Measurements from ENCODE around the gene ASCC1. TPM values are rescaled to one million over a fixed set of nuclear protein-coding genes. Genes with fewer than 3 reads are reported as not detected.

Gene ASCC1
- total and polyA plus RNA-seq, 2 donors from 2014 or later = 24.0 to 36.1 TPM

DNA sequence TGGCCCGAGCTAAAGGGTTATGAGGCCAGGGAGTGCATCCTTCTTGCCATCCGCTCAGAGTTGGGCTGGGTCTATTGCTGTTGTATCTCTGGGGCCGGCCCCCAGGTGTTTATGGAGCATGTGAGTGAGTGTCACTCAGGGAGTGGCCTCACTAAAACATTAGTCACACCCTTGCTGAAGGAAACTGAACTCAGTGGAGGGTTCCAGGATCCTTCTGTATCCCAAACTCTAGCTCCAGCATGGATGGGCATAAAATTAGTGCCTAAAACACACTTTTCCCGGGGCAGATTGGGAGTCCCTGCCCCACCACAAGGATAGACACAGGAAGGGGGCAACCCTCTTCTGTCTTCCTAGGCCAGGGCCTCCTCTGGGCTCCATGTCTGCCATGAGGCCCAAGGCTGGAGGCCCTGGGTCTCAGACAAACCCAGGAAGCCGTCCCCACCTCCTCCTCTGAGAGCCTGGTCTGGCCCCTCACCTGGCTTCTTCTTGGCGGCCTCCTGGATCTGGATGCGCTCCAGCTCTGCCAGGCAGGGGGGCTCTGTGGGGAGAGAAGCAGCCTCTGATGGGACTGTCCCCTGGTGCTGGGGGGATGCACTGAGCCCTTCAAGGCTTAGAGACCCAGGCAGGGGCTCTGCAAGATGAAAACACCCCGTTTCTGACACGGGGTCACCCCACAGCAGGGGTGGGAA, 152.2 kb downstream of the ASCC1 start:
- H3K27ac ChIP-seq (ENCODE audit: low read depth in 2 of 2, low read length in 2 of 2) = no peak overlapping the region
- intact Hi-C loops (cut with DNase I) = no loop called here
- FAIRE-seq (no peak), DNase-seq (peak in 1 of 5 donors; percentile 75)
- no peaks in the 10 kb centered on the region for H3K27me3 ChIP-seq (ENCODE audit: control insufficient read depth, insufficient read depth, low read length)
- H3K4me3 ChIP-seq (ENCODE audit: low read length in 3 of 3) = no peak overlapping the region
- TF ChIP-seq, protein P1, sequence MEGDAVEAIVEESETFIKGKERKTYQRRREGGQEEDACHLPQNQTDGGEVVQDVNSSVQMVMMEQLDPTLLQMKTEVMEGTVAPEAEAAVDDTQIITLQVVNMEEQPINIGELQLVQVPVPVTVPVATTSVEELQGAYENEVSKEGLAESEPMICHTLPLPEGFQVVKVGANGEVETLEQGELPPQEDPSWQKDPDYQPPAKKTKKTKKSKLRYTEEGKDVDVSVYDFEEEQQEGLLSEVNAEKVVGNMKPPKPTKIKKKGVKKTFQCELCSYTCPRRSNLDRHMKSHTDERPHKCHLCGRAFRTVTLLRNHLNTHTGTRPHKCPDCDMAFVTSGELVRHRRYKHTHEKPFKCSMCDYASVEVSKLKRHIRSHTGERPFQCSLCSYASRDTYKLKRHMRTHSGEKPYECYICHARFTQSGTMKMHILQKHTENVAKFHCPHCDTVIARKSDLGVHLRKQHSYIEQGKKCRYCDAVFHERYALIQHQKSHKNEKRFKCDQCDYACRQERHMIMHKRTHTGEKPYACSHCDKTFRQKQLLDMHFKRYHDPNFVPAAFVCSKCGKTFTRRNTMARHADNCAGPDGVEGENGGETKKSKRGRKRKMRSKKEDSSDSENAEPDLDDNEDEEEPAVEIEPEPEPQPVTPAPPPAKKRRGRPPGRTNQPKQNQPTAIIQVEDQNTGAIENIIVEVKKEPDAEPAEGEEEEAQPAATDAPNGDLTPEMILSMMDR (IDR thresholded peaks at IDR 0.05; ENCODE audit: borderline replicate concordance, extremely low read depth, insufficient read depth) = no peak
- no peaks in the 10 kb centered on the region for H3K9me3 ChIP-seq (ENCODE audit: control insufficient read depth in 2 of 3, insufficient read depth in 1 of 3, low read length in 3 of 3)
- H3K36me3 ChIP-seq (ENCODE audit: control insufficient read depth in 2 of 3, insufficient read depth in 3 of 3, low read length in 3 of 3) = no peaks in the 10 kb centered on the region
- H3K4me1 ChIP-seq (ENCODE audit: control insufficient read depth in 2 of 3, insufficient read depth in 2 of 3, low read depth in 1 of 3, low read length in 3 of 3) = peaks cover 0 to 8% (median 0%) of the 10 kb centered on the region in 3 donors
- H3K9ac ChIP-seq (ENCODE audit: low read length in 3 of 3) = no peak overlapping the region

DNA sequence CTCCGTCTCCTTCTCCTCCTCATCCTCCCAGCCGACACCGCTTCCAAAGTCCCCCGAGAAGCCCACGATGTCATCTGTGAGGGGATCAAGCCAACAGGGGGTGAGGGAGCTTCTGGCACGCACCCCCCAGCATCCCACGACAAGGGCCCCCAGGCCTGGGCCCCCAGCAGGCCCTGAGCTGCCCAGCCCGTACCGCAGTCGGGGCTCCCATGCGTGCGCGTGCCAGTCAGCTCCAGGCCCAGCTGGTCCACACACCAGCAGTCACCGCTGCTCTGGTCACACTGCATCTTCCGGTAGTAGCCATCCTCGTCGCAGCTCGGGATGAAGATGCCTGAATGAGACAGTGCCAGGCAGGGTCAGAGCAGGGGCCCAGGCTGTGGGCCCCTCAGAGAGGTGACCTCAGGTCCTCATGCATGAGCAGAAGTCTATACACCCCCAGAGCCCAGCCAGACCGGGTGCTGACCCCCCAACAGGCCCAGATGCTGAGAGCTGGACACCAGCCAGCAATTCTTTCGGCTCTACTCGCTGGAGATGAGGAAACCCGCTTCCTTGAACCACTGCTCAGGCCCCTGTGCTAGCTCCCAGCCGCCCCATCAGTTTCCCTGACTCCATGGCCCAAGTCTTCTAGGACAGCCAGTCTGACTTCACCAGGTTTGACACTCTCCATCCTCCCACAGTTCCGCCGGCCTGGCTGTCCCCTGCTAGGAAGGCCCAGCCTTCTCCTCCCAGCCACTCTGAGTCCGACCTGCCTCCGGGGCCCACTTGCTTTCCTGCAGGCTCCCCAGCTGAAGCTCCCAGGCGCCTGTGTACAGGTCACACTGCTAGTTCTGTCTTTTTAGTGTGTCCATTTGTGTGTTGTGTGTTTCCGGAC, 153.0 kb downstream of the ASCC1 start:
- TF ChIP-seq, protein P1 (IDR thresholded peaks at IDR 0.05; ENCODE audit: borderline replicate concordance, extremely low read depth, insufficient read depth) = no peak
- no peak for DNase-seq
- no peaks in the 10 kb centered on the region for H3K27me3 ChIP-seq (ENCODE audit: control insufficient read depth, insufficient read depth, low read length)
- H3K36me3 ChIP-seq (ENCODE audit: control insufficient read depth in 2 of 3, insufficient read depth in 3 of 3, low read length in 3 of 3) = no peaks in the 10 kb centered on the region
- H3K27ac ChIP-seq (ENCODE audit: low read depth in 2 of 2, low read length in 2 of 2) = no peak overlapping the region
- intact Hi-C loops (cut with DNase I) = no loop called here
- no peaks in the 10 kb centered on the region for H3K9me3 ChIP-seq (ENCODE audit: control insufficient read depth in 2 of 3, insufficient read depth in 1 of 3, low read length in 3 of 3)
- H3K4me1 ChIP-seq (ENCODE audit: control insufficient read depth in 2 of 3, insufficient read depth in 2 of 3, low read depth in 1 of 3, low read length in 3 of 3) = peaks cover 0 to 8% (median 0%) of the 10 kb centered on the region in 3 donors
- H3K9ac ChIP-seq (ENCODE audit: low read length in 3 of 3) = no peak overlapping the region
- FAIRE-seq = no peak
- no peak overlapping the region for H3K4me3 ChIP-seq (ENCODE audit: low read length in 3 of 3)

DNA sequence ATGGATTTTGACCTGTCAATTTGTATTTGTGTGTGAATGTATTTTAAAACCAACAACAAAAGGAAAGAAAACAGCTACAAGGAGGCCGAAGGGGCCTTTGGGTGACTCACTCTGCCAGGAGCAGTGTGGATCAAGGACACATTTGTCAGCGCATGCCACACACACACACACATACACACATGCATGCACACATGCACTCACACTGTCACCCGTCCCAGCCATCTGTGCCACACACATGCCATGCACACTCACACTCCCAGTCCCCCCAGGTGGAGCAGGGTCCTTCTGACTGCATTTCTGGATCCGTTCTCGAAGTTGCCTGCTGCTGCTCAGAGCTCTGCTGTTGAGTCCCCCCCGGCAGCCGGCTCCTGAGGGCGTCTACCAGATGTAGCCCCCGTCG, 153.7 kb downstream of the ASCC1 start:
- TF ChIP-seq, protein P1 (IDR thresholded peaks at IDR 0.05; ENCODE audit: borderline replicate concordance, extremely low read depth, insufficient read depth) = no peak
- H3K27ac ChIP-seq (ENCODE audit: low read depth in 2 of 2, low read length in 2 of 2) = no peak overlapping the region
- DNase-seq = no peak
- H3K4me1 ChIP-seq (ENCODE audit: control insufficient read depth in 2 of 3, insufficient read depth in 2 of 3, low read depth in 1 of 3, low read length in 3 of 3) = peaks cover 0 to 4% (median 0%) of the 10 kb centered on the region in 3 donors
- no peaks in the 10 kb centered on the region for H3K27me3 ChIP-seq (ENCODE audit: control insufficient read depth, insufficient read depth, low read length)
- FAIRE-seq = no peak
- no peak overlapping the region for H3K4me3 ChIP-seq (ENCODE audit: low read length in 3 of 3)
- no peaks in the 10 kb centered on the region for H3K9me3 ChIP-seq (ENCODE audit: control insufficient read depth in 2 of 3, insufficient read depth in 1 of 3, low read length in 3 of 3)
- intact Hi-C loops (cut with DNase I) = no loop called here
- no peak overlapping the region for H3K9ac ChIP-seq (ENCODE audit: low read length in 3 of 3)
- H3K36me3 ChIP-seq (ENCODE audit: control insufficient read depth in 2 of 3, insufficient read depth in 3 of 3, low read length in 3 of 3) = no peaks in the 10 kb centered on the region

Data from kidney (tissue), 14 donors.